CD4-positive, alpha-beta T cell treated with Interleukin-6 for 4 hours (primary cell): Measurements from ENCODE around the gene NOD2.

Experiments used
- DNase-seq: peaks from one replicate; pipeline ENCODE4 v3.0.0-alpha.2; 2020; ENCODE audit warnings: mixed read lengths

Gene NOD2

GRCh38 chr16:50718061-50718760 lies 24.8 kb downstream of the NOD2 start:
- DNase-seq: no peak

GRCh38 chr16:50718761-50719400 lies 25.5 kb downstream of the NOD2 start:
- DNase-seq: no peak

GRCh38 chr16:50719401-50720337 lies 26.3 kb downstream of the NOD2 start:
- DNase-seq: peak; percentile 58

GRCh38 chr16:50721549-50722404 lies 28.4 kb downstream of the NOD2 start:
- no peak for DNase-seq

GRCh38 chr16:50722405-50722737 lies 29.0 kb downstream of the NOD2 start:
- DNase-seq: no peak

- DNase-seq: no peak
These were observed 29.6 kb downstream of the NOD2 start for GRCh38 chr16:50722960-50723359.

- no peak for DNase-seq
These were observed 30.9 kb downstream of the NOD2 start for GRCh38 chr16:50724306-50724705.

GRCh38 chr16:50731130-50731988 lies 38.0 kb downstream of the NOD2 start:
- DNase-seq: peak; percentile 62

- no peak for DNase-seq
These were observed 38.8 kb downstream of the NOD2 start for GRCh38 chr16:50731989-50732832.

GRCh38 chr16:50733468-50733867 lies 40.1 kb downstream of the NOD2 start:
- DNase-seq: no peak

- no peak for DNase-seq
These were observed 42.3 kb downstream of the NOD2 start for GRCh38 chr16:50735629-50736122.

- DNase-seq: no peak
These were observed 43.0 kb downstream of the NOD2 start for GRCh38 chr16:50736448-50736847.

- no peak for DNase-seq
These were observed 44.1 kb downstream of the NOD2 start for GRCh38 chr16:50737420-50737959.

GRCh38 chr16:50739031-50739430 lies 45.6 kb downstream of the NOD2 start:
- no peak for DNase-seq

- DNase-seq: no peak
These were observed 47.3 kb downstream of the NOD2 start for GRCh38 chr16:50740736-50741135.

GRCh38 chr16:50741225-50741780 lies 47.9 kb downstream of the NOD2 start:
- no peak for DNase-seq

GRCh38 chr16:50741781-50742575 lies 48.6 kb downstream of the NOD2 start, which contains the start of gene CYLD:
Gene CYLD, plus strand, starts transcription at chr16:50742086. Its CDS starts 7,613 bp downstream, at chr16:50749699.
- DNase-seq: peak; percentile 100

- DNase-seq: peak; percentile 61
These were observed 49.3 kb downstream of the NOD2 start for GRCh38 chr16:50742576-50743200.
